ENCODE measurements around the gene NFE2L3.

- TF ChIP-seq CTCF (IDR thresholded peaks at IDR 0.05) = no peak
- TF ChIP-seq POLR2A (IDR thresholded peaks at IDR 0.05; ENCODE audit: low read depth) = no peak
- no peak for TF ChIP-seq POLR2AphosphoS5 (IDR thresholded peaks at IDR 0.05)
These were observed 39.7 kb upstream of the NFE2L3 start for GRCh38 chr7:26112203-26112740.

Data from esophagus muscularis mucosa (tissue), 3 donors.